ENCODE results near the gene PPP1R13B. TPM values are rescaled to one million over a fixed set of nuclear protein-coding genes. Genes with fewer than 3 reads are reported as not detected.

PPP1R13B gene
- total RNA-seq (2014; rRNA removed; shearing (Covaris generic)) (8.2 and 9.7 TPM in 2 replicates), total RNA-seq (2022) (13.1 and 18.9 TPM in 2 replicates), Bru-seq, nascent RNA (percentile 53 among the genes with signal in this experiment), BruChase-seq, experiment 1, labeled RNA remaining after a 6-hour chase (percentile 52 among the genes with signal in this experiment), BruChase-seq, experiment 2, labeled RNA remaining after a 2-hour chase (percentile 51 among the genes with signal in this experiment)
- long read RNA-seq, full-length matches to known transcripts = 2 of 8 reads
- long read RNA-seq, partial matches to known transcripts = 2 of 8 reads
- long read RNA-seq, other reads (novel, unspliced or antisense) = 4 of 8 reads

- peak within 1 kb of the TSS; percentile 97 for H3K4me2 ChIP-seq (ENCODE audit: low read length)
- H3K79me2 ChIP-seq (ENCODE audit: insufficient read depth, low read depth, low read length) = no peaks in the 10 kb centered on the region; the same call in 1 of the 2 replicates
- peak within 1 kb of the TSS; percentile 77 for H2AFZ ChIP-seq (ENCODE audit: low read length)
- POLR2A ChIA-PET = interaction anchor here (1.6 kb wide), 1 partner anchor 42 kb away, joined by 4 read pairs; no protein-coding TSS in a partner anchor
- intact Hi-C loops (cut with micrococcal nuclease; ENCODE audit: unreplicated experiment) = loop anchor here (5.0 kb wide), 1 partner anchor 285 kb away; the partner anchor contains the start of genes BAG5 and COA8
- no peaks in the 10 kb centered on the region for H3K9me3 ChIP-seq (ENCODE audit: low read length)
- CTCF ChIA-PET (ENCODE audit: unreplicated experiment) = no interaction called here
- TF ChIP-seq EZH2phosphoT487 (IDR thresholded peaks at IDR 0.05; ENCODE audit: borderline replicate concordance, low read depth, low read length) (no peak), CTCF (conservative IDR thresholded peaks at IDR 0.05; ENCODE audit: low read length) (no peak)
- H3K4me1 ChIP-seq (ENCODE audit: insufficient read depth, low read length, poor library complexity, severe bottlenecking) = peaks cover 11% of the 10 kb centered on the region
- DNase-seq (ENCODE audit: low spot score) = peak; percentile 93
- no peak within 1 kb of the TSS for H3K27ac ChIP-seq (ENCODE audit: low read depth, low read length, poor library complexity, severe bottlenecking)
- BruUV-seq (replicated peaks) = no TSS peak
- peak within 1 kb of the TSS; percentile 80 for H3K4me3 ChIP-seq (ENCODE audit: low read depth, low read length, poor library complexity, severe bottlenecking)
- no peaks in the 10 kb centered on the region for H3K9me2 ChIP-seq (ENCODE audit: insufficient read depth, low read length)
- H3K36me3 ChIP-seq (ENCODE audit: insufficient read depth, low read length) = no peaks in the 10 kb centered on the region
- no peaks in the 10 kb centered on the region; the same call in 1 of the 2 replicates for H4K20me1 ChIP-seq (ENCODE audit: insufficient read depth, low read length)
These were observed at the start of gene PPP1R13B for GRCh38 chr14:103847451-103848174. TSS of gene PPP1R13B (minus strand) at chr14:103847575. CDS start at chr14:103847307, 268 bp downstream.

GRCh38 chr14:103896578-103896977, 49.2 kb upstream of the PPP1R13B start:
- ChIA-PET CTCF (ENCODE audit: unreplicated experiment) (no interaction called here), POLR2A (no interaction called here)
- H3K79me2 ChIP-seq (ENCODE audit: insufficient read depth, low read depth, low read length) = no peaks in the 10 kb centered on the region
- no peaks in the 10 kb centered on the region for H3K9me3 ChIP-seq (ENCODE audit: low read length)
- H3K27ac ChIP-seq (ENCODE audit: low read depth, low read length, poor library complexity, severe bottlenecking) = no peak overlapping the region
- no peaks in the 10 kb centered on the region for H4K20me1 ChIP-seq (ENCODE audit: insufficient read depth, low read length)
- H2AFZ ChIP-seq (ENCODE audit: low read length) = no peak overlapping the region
- H3K4me3 ChIP-seq (ENCODE audit: low read depth, low read length, poor library complexity, severe bottlenecking) = no peak overlapping the region
- no TSS peak for BruUV-seq (replicated peaks)
- DNase-seq (ENCODE audit: low spot score) = no peak
- H3K4me1 ChIP-seq (ENCODE audit: insufficient read depth, low read length, poor library complexity, severe bottlenecking) = peaks cover 11% of the 10 kb centered on the region
- intact Hi-C loops (cut with micrococcal nuclease; ENCODE audit: unreplicated experiment) = no loop called here
- H3K36me3 ChIP-seq (ENCODE audit: insufficient read depth, low read length) = no peaks in the 10 kb centered on the region
- TF ChIP-seq EZH2phosphoT487 (IDR thresholded peaks at IDR 0.05; ENCODE audit: borderline replicate concordance, low read depth, low read length) (no peak), CTCF (conservative IDR thresholded peaks at IDR 0.05; ENCODE audit: low read length) (no peak)
- no peaks in the 10 kb centered on the region for H3K9me2 ChIP-seq (ENCODE audit: insufficient read depth, low read length)
- no peak overlapping the region for H3K4me2 ChIP-seq (ENCODE audit: low read length)

- H3K4me2 ChIP-seq (ENCODE audit: low read length) = no peak overlapping the region
These were observed 47.3 kb upstream of the PPP1R13B start for GRCh38 chr14:103894723-103895059.

More at GRCh38 chr14:103894723-103895059, 47.3 kb upstream of the PPP1R13B start:
- H2AFZ ChIP-seq (ENCODE audit: low read length) = no peak overlapping the region
- H4K20me1 ChIP-seq (ENCODE audit: insufficient read depth, low read length) = no peaks in the 10 kb centered on the region
- POLR2A ChIA-PET = no interaction called here
- H3K4me1 ChIP-seq (ENCODE audit: insufficient read depth, low read length, poor library complexity, severe bottlenecking) = peaks cover 10% of the 10 kb centered on the region
- no peak overlapping the region for H3K4me3 ChIP-seq (ENCODE audit: low read depth, low read length, poor library complexity, severe bottlenecking)
- no TSS peak for BruUV-seq (replicated peaks)
- TF ChIP-seq EZH2phosphoT487 (IDR thresholded peaks at IDR 0.05; ENCODE audit: borderline replicate concordance, low read depth, low read length) (no peak), CTCF (conservative IDR thresholded peaks at IDR 0.05; ENCODE audit: low read length) (no peak)
- no peaks in the 10 kb centered on the region for H3K9me3 ChIP-seq (ENCODE audit: low read length)
- no peak overlapping the region for H3K27ac ChIP-seq (ENCODE audit: low read depth, low read length, poor library complexity, severe bottlenecking)
- intact Hi-C loops (cut with micrococcal nuclease; ENCODE audit: unreplicated experiment) = no loop called here
- no peaks in the 10 kb centered on the region for H3K9me2 ChIP-seq (ENCODE audit: insufficient read depth, low read length)
- CTCF ChIA-PET (ENCODE audit: unreplicated experiment) = no interaction called here
- no peaks in the 10 kb centered on the region for H3K36me3 ChIP-seq (ENCODE audit: insufficient read depth, low read length)
- no peaks in the 10 kb centered on the region for H3K79me2 ChIP-seq (ENCODE audit: insufficient read depth, low read depth, low read length)
- no peak for DNase-seq (ENCODE audit: low spot score)
